Measurements from ENCODE around the gene AXL.

- TF ChIP-seq CTCF (IDR thresholded peaks at IDR 0.05 in 8 of 11, conservative IDR thresholded peaks at IDR 0.05 in 3 of 11) (no peak), POLR2A (IDR thresholded peaks at IDR 0.05) (no peak)
Measured at GRCh38 chr19:41224632-41225031, 5.6 kb downstream of the AXL start.
